HepG2 (cell line): ENCODE measurements around the gene RASSF7. TPM values are rescaled to one million over a fixed set of nuclear protein-coding genes. Genes with fewer than 3 reads are reported as not detected.
A peak's percentile ranks its signal among the peaks of the same experiment; 100 is the strongest.

Experiments
- ATAC-seq: fragments of 200-7000 bp; cut with Tn5 transposase; 3 replicates; pipeline ENCODE4 v1.9.1; 2020; ENCODE audit warnings: mild to moderate bottlenecking, moderate library complexity
- BruUV-seq: library from RNA; stranded (reverse); fragments of 400-500 nt; replicated peaks from 2 replicates; lab custom pipeline; 2021; lab: Mats Ljungman, UMichigan
- CTCF ChIA-PET: fragments of 300-600 bp; formaldehyde crosslinking; extraction: SDS; loops from one replicate; lab custom pipeline; 2021; ENCODE audit warnings: low total read pairs, inconsistent platforms, low intra/inter-chr PET ratio; lab: Yijun Ruan, JAX
- POLR2A ChIA-PET: fragments of 350-600 bp; sonication (Branson Sonifier 250); formaldehyde crosslinking; loops from one replicate; lab custom pipeline; 2020; ENCODE audit warnings: antibody characterized with exemption, inconsistent platforms; lab: Yijun Ruan, JAX
- DNase-seq: peaks from one replicate; pipeline ENCODE4 v3.0.0-alpha.2; 2015; ENCODE audit warnings: low spot score
- FAIRE-seq: peaks from 3 replicates; lab custom pipeline; 2011; peaks lifted over from hg19 to GRCh38; lab: Jason Lieb, UNC
- H2AFZ ChIP-seq: one replicate; pipeline ENCODE4 v1.6.1; 2011; ENCODE audit warnings: low read length, inconsistent platforms
- H3K27ac ChIP-seq: fragments of 300-600 bp; 3 replicates; pipeline ENCODE4 v1.8.0; 2011; ENCODE audit warnings: mixed run types, mild to moderate bottlenecking, mixed read lengths, low read length, inconsistent platforms; ENCODE audit not compliant: insufficient read depth; ENCODE audit errors: extremely low read length
- H3K27me3 ChIP-seq, 2 experiments: fragments of 200-600 bp in 1 of 2; 2 replicates in 1 of 2; 3 replicates in 1 of 2; pipeline versions ENCODE4 v1.6.0 to v1.8.0; 2011; ENCODE audit warnings: low read length in 2 of 2, mild to moderate bottlenecking in 2 of 2, moderate library complexity in 2 of 2, inconsistent platforms in 1 of 2; ENCODE audit not compliant: insufficient read depth in 2 of 2, control insufficient read depth in 1 of 2
- H3K36me3 ChIP-seq, 2 experiments: fragments of 200-600 bp in 1 of 2; replicated peaks in 1 of 2; 2 replicates in 1 of 2; 3 replicates in 1 of 2; pipeline versions ENCODE4 v1.5.1 to v1.8.0; 2011; ENCODE audit warnings: low read length in 2 of 2, inconsistent platforms in 1 of 2; ENCODE audit not compliant: insufficient read depth in 2 of 2, control insufficient read depth in 1 of 2
- H3K4me1 ChIP-seq: 2 replicates; pipeline ENCODE4 v1.5.1; 2012; ENCODE audit warnings: low read length, inconsistent platforms; ENCODE audit not compliant: insufficient read depth
- H3K4me2 ChIP-seq: 2 replicates; pipeline ENCODE4 v1.6.0; 2011; ENCODE audit warnings: low read depth, low read length, inconsistent platforms
- H3K4me3 ChIP-seq, 3 experiments: fragments of 200-600 bp in 1 of 3; sonication (generic), shearing (Covaris generic) in 1 of 3; replicated peaks in 1 of 3; 2 replicates each; pipeline ENCODE4 v1.5.1; 2011 to 2016; ENCODE audit warnings: low read length in 3 of 3, inconsistent platforms in 2 of 3, low read depth in 2 of 3, mild to moderate bottlenecking in 2 of 3, control low read depth in 1 of 3, mixed read lengths in 1 of 3; ENCODE audit not compliant: insufficient read depth in 1 of 3
- H3K79me2 ChIP-seq: one replicate; pipeline ENCODE4 v1.6.1; 2011; ENCODE audit warnings: low read length, inconsistent platforms; ENCODE audit not compliant: insufficient read depth
- H3K9ac ChIP-seq: 2 replicates; pipeline ENCODE4 v1.6.0; 2011; ENCODE audit warnings: mild to moderate bottlenecking, low read depth, low read length, inconsistent platforms; ENCODE audit not compliant: insufficient read depth
- H3K9me3 ChIP-seq: 2 replicates; pipeline ENCODE4 v1.5.1; 2012; ENCODE audit warnings: mild to moderate bottlenecking, low read length
- H4K20me1 ChIP-seq: 2 replicates; pipeline ENCODE4 v1.6.0; 2011; ENCODE audit warnings: inconsistent platforms, mild to moderate bottlenecking, low read length, moderate library complexity; ENCODE audit not compliant: insufficient read depth
- ASH2L ChIP-seq: fragments of 300-600, 200-600 bp; sonication (generic); IDR thresholded peaks from 2 replicates; pipeline ENCODE4 v1.7.0; 2017; ENCODE audit warnings: low read depth, mild to moderate bottlenecking, moderate library complexity, mixed read lengths, low read length; ENCODE audit not compliant: insufficient read length
- MYPOP ChIP-seq: sonication (generic); formaldehyde crosslinking; IDR thresholded peaks from 2 replicates; pipeline ENCODE4 v1.8.1; 2023; ENCODE audit warnings: mild to moderate bottlenecking, moderate library complexity, missing genetic modification reagents
- PHF20 ChIP-seq: sonication (generic); formaldehyde crosslinking; IDR thresholded peaks from 2 replicates; pipeline ENCODE4 v1.5.0; 2020; ENCODE audit warnings: mild to moderate bottlenecking, missing genetic modification reagents
- ZNF687 ChIP-seq: sonication (generic); formaldehyde crosslinking; IDR thresholded peaks from 2 replicates; pipeline ENCODE4 v1.5.1; 2020; ENCODE audit warnings: mild to moderate bottlenecking, missing genetic modification reagents, moderate library complexity
- WGBS: methylation state at CpG from one replicate; pipeline ENCODE4 v1.1.6; 2017; ENCODE audit warnings: low lambda C conversion rate; 5-methylcytosine and 5-hydroxymethylcytosine counted together
- in situ Hi-C: cut with HindIII; loops from 2 replicates; pipeline ENCODE4 v1.10.0; 2017; ENCODE audit warnings: low pct_unique_long_range_greater_than_20kb; ENCODE audit not compliant: extremely low pct_ligation_motif_present
- intact Hi-C: fragments of 100-400 bp; cut with micrococcal nuclease; formaldehyde crosslinking; loops from one replicate; pipeline ENCODE4 v1.10.0; 2022; ENCODE audit not compliant: unreplicated experiment
- polyA plus RNA-seq, 8 experiments: library from polyadenylated mRNA; depleted of rRNA in 3 of 8; stranded (reverse) in 7 of 8; unstranded in 1 of 8; fragments of >200 nt; fragmentation: Illumina TruSeq in 4 of 8; extraction: Trizol in 4 of 8; gene quantifications; 2 replicates each; pipeline versions ENCODE4 v1.2.1 to v1.2.3, GENCODE V29; 2011 to 2016; ENCODE audit warnings: low read depth in 4 of 8, missing spikeins in 1 of 8, mixed read lengths in 1 of 8; ENCODE audit not compliant: insufficient read depth in 1 of 8
- total RNA-seq, 5 experiments: library from RNA; depleted of rRNA; stranded (reverse); fragments of >200 nt; fragmentation: Illumina TruSeq; extraction: Trizol; gene quantifications; 2 replicates each; pipeline ENCODE4 v1.2.3, GENCODE V29; 2016; ENCODE audit warnings: low read depth in 1 of 5
- TF ChIP-seq, protein P1 (sequence below): IDR thresholded peaks from 2 replicates; pipeline ENCODE4 v1.6.1; 2016; ENCODE audit warnings: mild to moderate bottlenecking, missing biosample characterization, missing genetic modification reagents

RASSF7 gene
- total and polyA plus RNA-seq, 2 of the 13 experiments (the other 11 are each of a cell fraction or from before 2014, with no cell fraction given) = 20.2 to 28.6 TPM

- Histone ChIP-seq H3K79me2 (peaks cover 56% of the 10 kb centered on the region), H3K4me2 (peak overlapping the region; percentile 94), H3K27ac (peak overlapping the region; percentile 80), H3K4me1 (peaks cover 54% of the 10 kb centered on the region), H3K9ac (peak overlapping the region; percentile 100), H3K36me3 (peaks cover 8 to 14% of the 10 kb centered on the region in 2 experiments; a peak in 4 of 5 replicates), H4K20me1 (peaks cover 43% of the 10 kb centered on the region), H2AFZ (no peak overlapping the region), H3K27me3 (no peaks in the 10 kb centered on the region; a peak in 1 of 5 replicates), H3K9me3 (no peaks in the 10 kb centered on the region), H3K4me3 (peak overlapping the region; percentile 78 to 100 (median 92))
- ChIA-PET POLR2A (interaction anchor here (0.7 to 1.3 kb wide), 2 partner anchors 8 to 23 kb away, joined by 3 read pairs; no protein-coding TSS in a partner anchor), CTCF (no interaction called here)
- no peak for DNase-seq
- WGBS = 5% methylated on average over 6 of the region's 6 CpGs
- TSS peak; percentile 60 for BruUV-seq
- intact Hi-C loops (no loop called here), in situ Hi-C loops (no loop called here)
- ATAC-seq = no peak
- no peak for FAIRE-seq
- peak; percentile 33 for TF ChIP-seq ASH2L
- 0 out of 2 replicates have a peak, but pooled peaks have one; percentile 18 for TF ChIP-seq PHF20 (CRISPR knock-in tag)
- TF ChIP-seq ZNF687 (CRISPR knock-in tag) = no peak
- no peak for TF ChIP-seq MYPOP (CRISPR knock-in tag)
- TF ChIP-seq, protein P1, sequence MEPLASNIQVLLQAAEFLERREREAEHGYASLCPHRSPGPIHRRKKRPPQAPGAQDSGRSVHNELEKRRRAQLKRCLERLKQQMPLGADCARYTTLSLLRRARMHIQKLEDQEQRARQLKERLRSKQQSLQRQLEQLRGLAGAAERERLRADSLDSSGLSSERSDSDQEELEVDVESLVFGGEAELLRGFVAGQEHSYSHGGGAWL (CRISPR knock-in tag) = 0 out of 2 replicates have a peak, but pooled peaks have one; percentile 25
Measured at GRCh38 chr11:577611-577894, 16.8 kb downstream of the RASSF7 start.
